Ishikawa (cell line): Measurements from ENCODE around the gene ASB5.
A peak's percentile ranks its signal among the peaks of the same experiment; 100 is the strongest.

Experiments
- CEBPB ChIP-seq: IDR thresholded peaks from 2 replicates; pipeline ENCODE4 v1.6.1; 2012
- CREB1 ChIP-seq: IDR thresholded peaks from 2 replicates; pipeline ENCODE4 v1.6.1; 2012; ENCODE audit warnings: low read depth
- EGR1 ChIP-seq: IDR thresholded peaks from 2 replicates; pipeline ENCODE4 v1.6.1; 2012
- EP300 ChIP-seq: IDR thresholded peaks from 2 replicates; pipeline ENCODE4 v1.6.1; 2012; ENCODE audit warnings: borderline replicate concordance
- FOXM1 ChIP-seq: IDR thresholded peaks from 2 replicates; pipeline ENCODE4 v1.6.1; 2012; ENCODE audit warnings: low read depth, borderline replicate concordance
- NFIC ChIP-seq: IDR thresholded peaks from 2 replicates; pipeline ENCODE4 v1.6.1; 2012
- RAD21 ChIP-seq: IDR thresholded peaks from 2 replicates; pipeline ENCODE4 v1.6.1; 2012; ENCODE audit warnings: low read depth
- TAF1 ChIP-seq: IDR thresholded peaks from 2 replicates; pipeline ENCODE4 v1.6.1; 2012; ENCODE audit warnings: low read depth, mild to moderate bottlenecking
- TCF12 ChIP-seq: IDR thresholded peaks from 2 replicates; pipeline ENCODE4 v1.6.1; 2012; ENCODE audit warnings: low read depth
- TEAD4 ChIP-seq: IDR thresholded peaks from 2 replicates; pipeline ENCODE4 v1.6.1; 2012
- YY1 ChIP-seq: IDR thresholded peaks from 2 replicates; pipeline ENCODE4 v1.6.1; 2012; ENCODE audit warnings: low read depth
- ZBTB7A ChIP-seq: IDR thresholded peaks from 2 replicates; pipeline ENCODE4 v1.6.1; 2012; ENCODE audit warnings: low read depth
- TF ChIP-seq, protein P1 (sequence below): IDR thresholded peaks from 2 replicates; pipeline ENCODE4 v1.6.1; 2012
- TF ChIP-seq, protein P2 (sequence below): IDR thresholded peaks from 2 replicates; pipeline ENCODE4 v1.6.1; 2012; ENCODE audit warnings: low read depth, mild to moderate bottlenecking
- TF ChIP-seq, protein P3 (sequence below): IDR thresholded peaks from 2 replicates; pipeline ENCODE4 v1.6.1; 2012

Gene ASB5

DNA sequence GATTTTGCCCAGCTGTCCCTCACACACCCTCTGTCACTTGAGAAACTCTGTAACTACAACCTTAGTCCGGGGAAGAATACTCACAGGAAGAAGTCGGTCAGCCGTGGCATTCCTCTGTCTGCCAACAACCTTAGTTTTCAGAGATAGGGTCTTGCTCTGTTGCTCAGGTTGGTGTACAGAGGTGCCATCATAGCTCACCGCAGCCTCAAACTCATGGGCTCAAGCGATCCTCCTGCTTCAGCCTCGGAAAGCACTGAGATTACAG is 38.6 kb upstream of the ASB5 start:
- no peak for TF ChIP-seq YY1

DNA sequence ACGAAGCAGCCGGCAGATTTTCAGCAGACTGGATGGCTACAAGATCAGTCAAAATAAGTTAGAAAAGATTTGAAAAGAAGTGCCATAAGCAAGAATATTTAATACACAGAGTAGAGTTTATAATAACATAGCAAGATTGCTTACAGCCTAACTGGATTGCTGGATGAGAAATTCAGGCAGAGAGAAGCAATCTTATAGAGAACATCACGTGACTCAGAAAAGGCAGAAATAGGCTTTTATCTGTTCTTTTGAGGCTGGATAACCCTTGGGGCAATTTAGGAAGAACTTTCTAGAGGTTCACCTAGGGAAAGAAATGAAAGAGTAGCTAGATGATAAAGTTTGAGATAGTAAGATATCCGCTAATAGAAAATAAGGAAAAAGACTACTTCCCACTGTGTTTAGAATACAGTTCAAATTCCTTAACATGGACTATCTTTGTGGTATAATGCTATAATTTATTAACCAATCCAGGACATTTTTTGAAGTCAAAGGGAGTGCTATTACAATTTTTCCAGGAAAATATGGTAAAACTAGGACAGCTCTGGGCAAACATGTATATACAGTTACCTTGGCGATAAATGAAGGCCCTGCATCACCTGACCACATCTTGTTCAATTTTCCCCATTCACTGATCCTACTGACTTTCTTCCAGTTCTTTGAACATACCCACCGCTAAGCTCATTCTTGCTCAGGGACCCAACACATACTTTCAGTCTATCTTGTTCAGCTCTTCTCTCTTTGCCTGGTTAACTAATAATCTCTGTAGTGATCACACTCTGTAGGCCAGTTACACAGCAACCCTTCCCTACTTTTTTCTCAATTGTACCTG is 38.0 kb upstream of the ASB5 start:
- TF ChIP-seq TCF12 (no peak), CEBPB (no peak), NFIC (no peak), YY1 (no peak), RAD21 (no peak), FOXM1 (no peak), CREB1 (no peak), ZBTB7A (no peak), TAF1 (no peak), EP300 (no peak), TEAD4 (no peak), EGR1 (no peak)
- TF ChIP-seq, protein P1, sequence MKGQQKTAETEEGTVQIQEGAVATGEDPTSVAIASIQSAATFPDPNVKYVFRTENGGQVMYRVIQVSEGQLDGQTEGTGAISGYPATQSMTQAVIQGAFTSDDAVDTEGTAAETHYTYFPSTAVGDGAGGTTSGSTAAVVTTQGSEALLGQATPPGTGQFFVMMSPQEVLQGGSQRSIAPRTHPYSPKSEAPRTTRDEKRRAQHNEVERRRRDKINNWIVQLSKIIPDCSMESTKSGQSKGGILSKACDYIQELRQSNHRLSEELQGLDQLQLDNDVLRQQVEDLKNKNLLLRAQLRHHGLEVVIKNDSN, result no peak
- TF ChIP-seq, protein P2, sequence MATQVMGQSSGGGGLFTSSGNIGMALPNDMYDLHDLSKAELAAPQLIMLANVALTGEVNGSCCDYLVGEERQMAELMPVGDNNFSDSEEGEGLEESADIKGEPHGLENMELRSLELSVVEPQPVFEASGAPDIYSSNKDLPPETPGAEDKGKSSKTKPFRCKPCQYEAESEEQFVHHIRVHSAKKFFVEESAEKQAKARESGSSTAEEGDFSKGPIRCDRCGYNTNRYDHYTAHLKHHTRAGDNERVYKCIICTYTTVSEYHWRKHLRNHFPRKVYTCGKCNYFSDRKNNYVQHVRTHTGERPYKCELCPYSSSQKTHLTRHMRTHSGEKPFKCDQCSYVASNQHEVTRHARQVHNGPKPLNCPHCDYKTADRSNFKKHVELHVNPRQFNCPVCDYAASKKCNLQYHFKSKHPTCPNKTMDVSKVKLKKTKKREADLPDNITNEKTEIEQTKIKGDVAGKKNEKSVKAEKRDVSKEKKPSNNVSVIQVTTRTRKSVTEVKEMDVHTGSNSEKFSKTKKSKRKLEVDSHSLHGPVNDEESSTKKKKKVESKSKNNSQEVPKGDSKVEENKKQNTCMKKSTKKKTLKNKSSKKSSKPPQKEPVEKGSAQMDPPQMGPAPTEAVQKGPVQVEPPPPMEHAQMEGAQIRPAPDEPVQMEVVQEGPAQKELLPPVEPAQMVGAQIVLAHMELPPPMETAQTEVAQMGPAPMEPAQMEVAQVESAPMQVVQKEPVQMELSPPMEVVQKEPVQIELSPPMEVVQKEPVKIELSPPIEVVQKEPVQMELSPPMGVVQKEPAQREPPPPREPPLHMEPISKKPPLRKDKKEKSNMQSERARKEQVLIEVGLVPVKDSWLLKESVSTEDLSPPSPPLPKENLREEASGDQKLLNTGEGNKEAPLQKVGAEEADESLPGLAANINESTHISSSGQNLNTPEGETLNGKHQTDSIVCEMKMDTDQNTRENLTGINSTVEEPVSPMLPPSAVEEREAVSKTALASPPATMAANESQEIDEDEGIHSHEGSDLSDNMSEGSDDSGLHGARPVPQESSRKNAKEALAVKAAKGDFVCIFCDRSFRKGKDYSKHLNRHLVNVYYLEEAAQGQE, result no peak
- TF ChIP-seq, protein P3, sequence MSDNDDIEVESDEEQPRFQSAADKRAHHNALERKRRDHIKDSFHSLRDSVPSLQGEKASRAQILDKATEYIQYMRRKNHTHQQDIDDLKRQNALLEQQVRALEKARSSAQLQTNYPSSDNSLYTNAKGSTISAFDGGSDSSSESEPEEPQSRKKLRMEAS, result no peak

DNA sequence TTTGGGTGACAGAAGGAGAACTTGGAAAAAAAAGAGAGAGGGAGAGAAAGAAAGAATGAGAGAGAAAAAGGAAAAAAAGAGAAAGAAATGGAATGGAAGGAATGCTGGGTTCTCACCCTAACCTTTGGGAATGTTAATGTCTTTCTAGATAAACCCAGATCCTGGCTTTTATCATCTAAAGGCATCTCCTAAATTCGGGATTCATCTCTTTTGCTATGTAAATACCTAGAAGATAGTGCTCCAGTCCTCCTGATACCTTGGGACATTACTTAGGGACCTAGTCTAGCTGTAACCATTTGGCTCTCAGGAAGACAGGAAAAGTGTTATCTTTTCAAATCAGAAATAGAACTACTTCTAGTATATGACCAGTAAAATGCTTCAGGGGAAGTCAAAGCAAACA is 34.9 kb upstream of the ASB5 start:
- TF ChIP-seq FOXM1 (no peak), TEAD4 (no peak), NFIC (no peak), ZBTB7A (no peak), YY1 (no peak), TCF12 (no peak), EP300 (no peak), CEBPB (no peak), EGR1 (no peak), CREB1 (no peak)
- TF ChIP-seq, protein P2, result no peak
- TF ChIP-seq, protein P1, result no peak

DNA sequence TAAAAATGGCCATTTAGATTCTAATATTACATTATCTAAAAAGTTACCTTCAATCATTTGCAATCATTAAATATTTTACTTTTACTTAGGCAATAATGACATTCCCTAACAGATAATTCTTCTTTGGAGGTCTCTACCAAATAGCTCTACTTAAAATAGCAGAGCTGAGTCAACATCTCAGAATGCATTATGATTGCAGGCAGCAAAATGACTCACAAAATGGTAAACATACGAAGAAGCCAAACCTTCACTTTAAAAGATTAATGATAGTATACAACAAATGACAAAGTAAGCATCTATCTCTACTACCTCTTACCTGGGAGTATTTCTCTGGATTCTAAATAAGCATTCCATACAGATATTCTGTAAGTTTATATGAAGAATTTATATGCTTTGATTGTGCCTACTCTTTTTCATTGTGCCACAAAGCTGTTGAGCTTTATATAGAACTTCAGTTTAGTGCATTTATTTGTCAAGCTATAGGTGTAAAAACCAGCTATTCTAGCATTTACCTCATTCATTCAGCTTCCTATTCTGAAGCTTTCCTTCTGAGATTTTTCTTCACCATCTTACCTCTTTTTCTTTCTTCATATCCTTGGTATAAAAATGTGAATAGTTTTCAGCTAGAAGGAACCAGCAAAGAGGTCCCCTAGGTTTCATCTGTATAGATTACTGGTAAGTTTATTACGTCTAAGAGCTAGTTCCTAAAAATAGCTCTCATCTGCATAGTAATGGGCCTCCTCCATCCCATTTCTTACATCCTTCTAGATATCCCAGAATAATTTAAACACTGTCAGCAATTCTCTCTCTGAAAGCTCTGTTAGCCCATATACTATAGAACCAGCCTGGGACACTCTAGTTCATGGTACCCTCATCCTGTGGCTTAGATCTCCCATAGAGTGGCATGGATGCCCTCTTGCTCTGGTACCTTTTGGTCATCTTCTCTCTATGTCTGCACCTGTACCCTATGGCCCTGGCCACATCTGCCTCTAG is 33.6 kb upstream of the ASB5 start:
- TF ChIP-seq EGR1, result no peak
- 0 out of 2 replicates have a peak, but pooled peaks have one; percentile 11 for TF ChIP-seq TEAD4

DNA sequence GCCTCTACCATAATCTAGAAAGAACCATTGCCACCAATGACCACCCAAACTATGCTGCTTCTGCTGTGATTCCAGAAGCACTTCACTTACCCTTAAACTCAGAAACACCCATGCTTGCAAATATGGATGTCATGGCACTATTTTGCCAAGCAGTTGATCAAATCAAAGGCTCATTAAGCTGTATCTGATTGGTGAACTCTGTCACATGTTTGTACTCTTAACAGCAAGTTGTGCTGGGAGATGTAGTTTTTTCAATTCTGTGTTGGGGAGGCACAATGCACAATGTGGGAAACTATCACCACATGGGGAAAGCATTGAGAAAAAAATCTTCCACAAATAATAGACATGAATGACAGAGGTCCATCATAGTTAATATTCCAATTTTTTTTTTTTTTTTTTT is 31.5 kb upstream of the ASB5 start:
- TF ChIP-seq, protein P1, result peak; percentile 74
- TF ChIP-seq TEAD4, result no peak

DNA sequence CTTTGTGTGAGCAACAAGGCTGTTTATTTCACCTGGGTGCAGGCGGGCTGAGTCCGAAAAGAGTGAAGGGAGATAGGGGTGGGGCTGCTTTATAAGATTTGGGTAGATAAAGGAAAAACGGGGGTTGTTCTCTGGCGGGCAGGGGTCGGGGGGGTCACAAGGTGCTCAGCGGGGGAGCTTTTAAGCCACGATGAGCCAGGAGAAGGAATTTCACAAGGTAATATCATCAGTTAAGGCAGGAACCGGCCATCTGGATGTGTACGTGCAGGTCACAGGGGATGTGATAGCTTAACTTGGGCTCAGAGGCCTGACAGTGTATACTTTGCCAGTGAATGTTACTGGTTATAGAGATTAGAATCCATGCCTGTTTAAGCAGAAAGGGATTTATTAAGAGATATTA is 31.0 kb upstream of the ASB5 start:
- TF ChIP-seq, protein P2, result no peak
